Vagina (tissue), 2 donors: ENCODE results near the gene KNCN. TPM values are rescaled to one million over a fixed set of nuclear protein-coding genes. Genes with fewer than 3 reads are reported as not detected.

Experiments
- DNase-seq, 2 donors: peaks; one replicate each; pipeline ENCODE4 v3.0.0-alpha.2; 2017; ENCODE audit errors: extremely low spot score in 2 of 2
- H3K27ac ChIP-seq: fragments of 200-600 bp; sonication (generic); one replicate; pipeline ENCODE4 v1.5.1; 2019
- H3K27me3 ChIP-seq: fragments of 200-600 bp; sonication (generic); one replicate; pipeline ENCODE4 v1.5.1; 2019
- H3K36me3 ChIP-seq, 2 donors: fragments of 200-600 bp; sonication (generic); one replicate each; pipeline ENCODE4 v1.5.1; 2017 to 2019
- H3K4me1 ChIP-seq: fragments of 200-600 bp; sonication (generic); one replicate; pipeline ENCODE4 v1.5.1; 2019
- H3K4me3 ChIP-seq, 2 donors: fragments of 200-600 bp; sonication (generic); 1 replicate in 1 of 2; 2 replicates in 1 of 2; pipeline ENCODE4 v1.5.1; 2016 to 2019
- H3K9me3 ChIP-seq: fragments of 200-600 bp; sonication (generic); one replicate; pipeline ENCODE4 v1.5.1; 2019
- CTCF ChIP-seq, 3 experiments: fragments of 450-650 bp in 2 of 3; fragments of 200-600 bp in 1 of 3; sonication (generic) in 1 of 3; IDR thresholded peaks; one replicate each; pipeline ENCODE4 v1.5.1; 2017 to 2019; ENCODE audit warnings: antibody characterized with exemption in 3 of 3, mild to moderate bottlenecking in 2 of 3, moderate library complexity in 2 of 3
- POLR2A ChIP-seq, 2 donors: fragments of 450-650 bp; IDR thresholded peaks; one replicate each; pipeline ENCODE4 v1.6.1; 2017; ENCODE audit warnings: antibody characterized with exemption in 2 of 2, mild to moderate bottlenecking in 2 of 2, moderate library complexity in 2 of 2
- POLR2AphosphoS5 ChIP-seq, 2 donors: sonication (generic); formaldehyde crosslinking; IDR thresholded peaks; one replicate each; pipeline ENCODE4 v1.9.0; 2017; ENCODE audit warnings: antibody characterized with exemption in 2 of 2, mild to moderate bottlenecking in 2 of 2, low read depth in 1 of 2; ENCODE audit not compliant: insufficient read depth in 1 of 2
- intact Hi-C: fragments of 100-400 bp; cut with DNase I; formaldehyde crosslinking; loops from one replicate; pipeline ENCODE4 v1.15.1; 2023
- total RNA-seq: library from RNA; depleted of rRNA; stranded (reverse); fragments of >200 nt; gene quantifications from one replicate; pipeline ENCODE4 v1.2.3, GENCODE V29; 2016

The KNCN gene
- total RNA-seq, 1 donor from 2014 or later: not detected

DNA sequence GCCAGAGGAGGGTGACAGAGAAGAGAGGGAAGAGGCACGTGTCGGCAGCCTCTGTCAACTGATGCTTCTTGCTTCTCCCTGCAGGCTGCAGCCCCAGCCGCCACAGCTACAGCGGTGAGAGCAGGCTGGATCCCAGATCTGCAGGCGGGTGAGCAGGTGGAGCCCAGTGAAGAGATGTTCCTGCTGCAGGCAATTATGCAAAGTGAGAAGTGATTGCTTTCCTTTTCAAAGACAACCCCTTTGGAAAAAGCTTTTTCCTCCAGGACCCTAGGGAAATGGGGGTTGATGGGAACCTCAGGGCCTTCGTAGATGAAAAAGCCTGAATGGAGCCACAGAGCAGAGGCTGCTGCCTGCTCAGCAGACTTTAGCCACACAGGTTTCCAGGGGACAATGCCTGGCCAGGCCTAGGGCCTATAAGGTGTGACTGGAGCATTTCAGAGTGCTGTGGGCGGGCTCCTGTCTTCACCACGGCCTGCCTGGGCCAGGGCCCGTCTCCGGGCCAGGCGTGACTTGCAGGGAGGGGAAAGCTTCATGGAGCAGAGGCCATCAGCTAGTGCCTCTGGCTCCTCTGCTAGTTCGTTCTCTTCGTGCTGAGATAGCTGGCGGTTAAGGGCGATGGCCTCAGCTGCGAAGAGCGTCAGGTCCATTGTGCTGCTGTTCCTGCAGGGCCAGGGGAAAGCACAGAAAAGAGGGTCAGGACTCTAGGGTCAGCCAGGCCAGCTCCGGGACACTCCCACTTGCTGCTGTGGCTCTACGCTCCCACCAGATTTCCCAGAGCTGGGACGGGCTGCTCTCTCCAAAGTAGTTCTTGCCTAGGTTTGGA, 6.9 kb upstream of the KNCN start:
- intact Hi-C loops: no loop called here
- no peak for DNase-seq
- no peaks in the 10 kb centered on the region for H3K27me3 ChIP-seq
- peaks cover 0 to 48% of the 10 kb centered on the region in 2 donors for H3K36me3 ChIP-seq
- H3K4me1 ChIP-seq: no peaks in the 10 kb centered on the region
- H3K9me3 ChIP-seq: no peaks in the 10 kb centered on the region
- no peak for TF ChIP-seq CTCF (IDR thresholded peaks at IDR 0.05)
- TF ChIP-seq POLR2AphosphoS5 (IDR thresholded peaks at IDR 0.05; ENCODE audit: insufficient read depth in 1 of 2, low read depth in 1 of 2): no peak
- TF ChIP-seq POLR2A (IDR thresholded peaks at IDR 0.05): no peak
- H3K4me3 ChIP-seq: no peak overlapping the region
- H3K27ac ChIP-seq: no peak overlapping the region

DNA sequence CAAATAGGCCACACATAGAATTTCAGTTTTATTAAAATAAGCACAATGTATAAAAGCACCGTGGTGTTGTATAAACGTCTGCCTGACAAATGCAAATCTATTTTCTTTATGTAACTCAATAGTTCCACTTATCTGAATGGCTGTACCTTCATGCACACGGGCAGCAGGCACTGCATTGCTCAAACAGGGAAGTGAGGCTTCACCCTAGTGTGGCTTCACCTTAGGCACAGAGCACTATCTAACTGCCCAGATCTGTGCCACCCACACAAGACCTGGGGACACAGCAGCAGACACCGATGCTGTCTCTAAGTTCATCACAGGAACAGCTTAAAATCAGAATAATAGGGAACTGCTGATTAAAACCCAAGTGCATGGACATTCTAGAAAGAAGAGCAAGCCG, 6.0 kb upstream of the KNCN start:
- no peaks in the 10 kb centered on the region for H3K9me3 ChIP-seq
- peaks cover 0 to 45% of the 10 kb centered on the region in 2 donors for H3K36me3 ChIP-seq
- H3K4me1 ChIP-seq: no peaks in the 10 kb centered on the region
- DNase-seq: no peak
- H3K27ac ChIP-seq: no peak overlapping the region
- intact Hi-C loops: no loop called here
- TF ChIP-seq CTCF (IDR thresholded peaks at IDR 0.05): no peak
- no peak for TF ChIP-seq POLR2AphosphoS5 (IDR thresholded peaks at IDR 0.05; ENCODE audit: insufficient read depth in 1 of 2, low read depth in 1 of 2)
- TF ChIP-seq POLR2A (IDR thresholded peaks at IDR 0.05): no peak
- no peaks in the 10 kb centered on the region for H3K27me3 ChIP-seq
- H3K4me3 ChIP-seq: no peak overlapping the region

GRCh38 chr1:46556822-46557221, 5.4 kb upstream of the KNCN start:
- no peak overlapping the region for H3K4me3 ChIP-seq
- no peaks in the 10 kb centered on the region for H3K9me3 ChIP-seq
- H3K27me3 ChIP-seq: no peaks in the 10 kb centered on the region
- no peak overlapping the region for H3K27ac ChIP-seq
- DNase-seq: no peak
- peaks cover 0 to 44% of the 10 kb centered on the region in 2 donors for H3K36me3 ChIP-seq
- no peak for TF ChIP-seq POLR2AphosphoS5 (IDR thresholded peaks at IDR 0.05; ENCODE audit: insufficient read depth in 1 of 2, low read depth in 1 of 2)
- no peak for TF ChIP-seq POLR2A (IDR thresholded peaks at IDR 0.05)
- TF ChIP-seq CTCF (IDR thresholded peaks at IDR 0.05): no peak
- H3K4me1 ChIP-seq: no peaks in the 10 kb centered on the region
- intact Hi-C loops: no loop called here

- no peaks in the 10 kb centered on the region for H3K27me3 ChIP-seq
- no peak for DNase-seq
- H3K36me3 ChIP-seq: peaks cover 0 to 36% of the 10 kb centered on the region in 2 donors
- H3K4me3 ChIP-seq: no peak overlapping the region
- no peak for TF ChIP-seq POLR2A (IDR thresholded peaks at IDR 0.05)
- TF ChIP-seq CTCF (IDR thresholded peaks at IDR 0.05): no peak
- TF ChIP-seq POLR2AphosphoS5 (IDR thresholded peaks at IDR 0.05; ENCODE audit: insufficient read depth in 1 of 2, low read depth in 1 of 2): no peak
- intact Hi-C loops: no loop called here
- no peaks in the 10 kb centered on the region for H3K4me1 ChIP-seq
- no peak overlapping the region for H3K27ac ChIP-seq
- H3K9me3 ChIP-seq: no peaks in the 10 kb centered on the region
Measured at GRCh38 chr1:46555826-46556619, 4.6 kb upstream of the KNCN start.
